GM21786 (cell line): ENCODE measurements around the gene ITGA3.

Source experiments
- ATAC-seq: cut with Tn5 transposase; IDR thresholded peaks from one replicate; pipeline ENCODE4 v1.9.1; 2021; ENCODE audit not compliant: unreplicated experiment

Gene ITGA3

GRCh38 chr17:50106393-50107131 is 50.7 kb downstream of the ITGA3 start:
- no peak for ATAC-seq

- no peak for ATAC-seq
These were observed 52.0 kb downstream of the ITGA3 start for GRCh38 chr17:50107790-50108414.

GRCh38 chr17:50108556-50108955 is 52.6 kb downstream of the ITGA3 start:
- ATAC-seq = no peak

GRCh38 chr17:50109207-50109606 is 53.3 kb downstream of the ITGA3 start:
- ATAC-seq = no peak

- ATAC-seq = no peak
These were observed 53.9 kb downstream of the ITGA3 start for GRCh38 chr17:50109785-50110184.

- ATAC-seq = no peak
These were observed 54.9 kb downstream of the ITGA3 start for GRCh38 chr17:50110591-50111349.

GRCh38 chr17:50111673-50112655 is 56.1 kb downstream of the ITGA3 start:
- ATAC-seq = no peak

- ATAC-seq = no peak
These were observed 56.8 kb downstream of the ITGA3 start for GRCh38 chr17:50112694-50113093.

- ATAC-seq = no peak
These were observed 57.9 kb downstream of the ITGA3 start for GRCh38 chr17:50113624-50114320.

- ATAC-seq = no peak
These were observed 58.5 kb downstream of the ITGA3 start for GRCh38 chr17:50114401-50114800.

- ATAC-seq = no peak
These were observed 59.0 kb downstream of the ITGA3 start for GRCh38 chr17:50114849-50115357.

- no peak for ATAC-seq
These were observed 59.8 kb downstream of the ITGA3 start for GRCh38 chr17:50115756-50116155.

- no peak for ATAC-seq
These were observed 61.5 kb downstream of the ITGA3 start for GRCh38 chr17:50117202-50118051.

- ATAC-seq = no peak
These were observed 62.3 kb downstream of the ITGA3 start for GRCh38 chr17:50118076-50118827.

- no peak for ATAC-seq
These were observed 62.9 kb downstream of the ITGA3 start for GRCh38 chr17:50118828-50119218.

GRCh38 chr17:50120475-50121253 is 64.8 kb downstream of the ITGA3 start:
- no peak for ATAC-seq

- no peak for ATAC-seq
These were observed 67.0 kb downstream of the ITGA3 start for GRCh38 chr17:50122945-50123344.
